ENCODE data around the gene TBC1D22A.

TBC1D22A gene

GRCh38 chr22:47190957-47191670 lies 428.7 kb downstream of the TBC1D22A start:
- H3K36me3 Mint-ChIP-seq (ENCODE audit: low read depth): no peaks in the 10 kb centered on the region
- no peak for TF ChIP-seq CTCF (IDR thresholded peaks at IDR 0.05; ENCODE audit: unreplicated experiment in 3 of 3)
- no peaks in the 10 kb centered on the region for H3K27me3 Mint-ChIP-seq (ENCODE audit: low read depth)
- H3K4me1 Mint-ChIP-seq: peaks cover 7% of the 10 kb centered on the region
- peaks cover 9% of the 10 kb centered on the region for H3K9me3 Mint-ChIP-seq
- peak overlapping the region in 1 of 3 experiments; percentile 57 for H3K27ac Mint-ChIP-seq
- H3K4me3 Mint-ChIP-seq: no peak overlapping the region

- H3K27me3 Mint-ChIP-seq (ENCODE audit: low read depth): peaks cover 6% of the 10 kb centered on the region
- peaks cover 14% of the 10 kb centered on the region for H3K4me1 Mint-ChIP-seq
- H3K9me3 Mint-ChIP-seq: peaks cover 5% of the 10 kb centered on the region
- no peak for TF ChIP-seq CTCF (IDR thresholded peaks at IDR 0.05; ENCODE audit: unreplicated experiment in 3 of 3)
- no peaks in the 10 kb centered on the region for H3K36me3 Mint-ChIP-seq (ENCODE audit: low read depth)
- H3K4me3 Mint-ChIP-seq: no peak overlapping the region
- H3K27ac Mint-ChIP-seq: peak overlapping the region in 1 of 3 experiments; percentile 57
Observed at GRCh38 chr22:47191671-47192650, 429.5 kb downstream of the TBC1D22A start.

GRCh38 chr22:47192651-47193437 lies 430.4 kb downstream of the TBC1D22A start:
- peaks cover 14% of the 10 kb centered on the region for H3K4me1 Mint-ChIP-seq
- no peaks in the 10 kb centered on the region for H3K9me3 Mint-ChIP-seq
- peaks cover 6% of the 10 kb centered on the region for H3K27me3 Mint-ChIP-seq (ENCODE audit: low read depth)
- no peaks in the 10 kb centered on the region for H3K36me3 Mint-ChIP-seq (ENCODE audit: low read depth)
- H3K27ac Mint-ChIP-seq: no peak overlapping the region
- TF ChIP-seq CTCF (IDR thresholded peaks at IDR 0.05; ENCODE audit: unreplicated experiment in 3 of 3): no peak
- no peak overlapping the region for H3K4me3 Mint-ChIP-seq

- Mint-ChIP-seq H3K4me1 (peaks cover 19% of the 10 kb centered on the region), H3K36me3 (ENCODE audit: low read depth) (no peaks in the 10 kb centered on the region), H3K4me3 (no peak overlapping the region)
Observed at GRCh38 chr22:47193606-47194329, 431.3 kb downstream of the TBC1D22A start.

More at GRCh38 chr22:47193606-47194329, 431.3 kb downstream of the TBC1D22A start:
- peaks cover 6% of the 10 kb centered on the region for H3K27me3 Mint-ChIP-seq (ENCODE audit: low read depth)
- H3K27ac Mint-ChIP-seq: no peak overlapping the region
- TF ChIP-seq CTCF (IDR thresholded peaks at IDR 0.05; ENCODE audit: unreplicated experiment in 3 of 3): no peak
- H3K9me3 Mint-ChIP-seq: no peaks in the 10 kb centered on the region
